Measurements from ENCODE around the gene ZNF518A. TPM values are rescaled to one million over a fixed set of nuclear protein-coding genes. Genes with fewer than 3 reads are reported as not detected.
A peak's percentile ranks its signal among the peaks of the same experiment; 100 is the strongest.

ZNF518A gene
- total and polyA plus RNA-seq, 2 of the 13 experiments (the other 11 are each of a cell fraction or from before 2014, with no cell fraction given): 21.7 to 37.1 TPM

DNA sequence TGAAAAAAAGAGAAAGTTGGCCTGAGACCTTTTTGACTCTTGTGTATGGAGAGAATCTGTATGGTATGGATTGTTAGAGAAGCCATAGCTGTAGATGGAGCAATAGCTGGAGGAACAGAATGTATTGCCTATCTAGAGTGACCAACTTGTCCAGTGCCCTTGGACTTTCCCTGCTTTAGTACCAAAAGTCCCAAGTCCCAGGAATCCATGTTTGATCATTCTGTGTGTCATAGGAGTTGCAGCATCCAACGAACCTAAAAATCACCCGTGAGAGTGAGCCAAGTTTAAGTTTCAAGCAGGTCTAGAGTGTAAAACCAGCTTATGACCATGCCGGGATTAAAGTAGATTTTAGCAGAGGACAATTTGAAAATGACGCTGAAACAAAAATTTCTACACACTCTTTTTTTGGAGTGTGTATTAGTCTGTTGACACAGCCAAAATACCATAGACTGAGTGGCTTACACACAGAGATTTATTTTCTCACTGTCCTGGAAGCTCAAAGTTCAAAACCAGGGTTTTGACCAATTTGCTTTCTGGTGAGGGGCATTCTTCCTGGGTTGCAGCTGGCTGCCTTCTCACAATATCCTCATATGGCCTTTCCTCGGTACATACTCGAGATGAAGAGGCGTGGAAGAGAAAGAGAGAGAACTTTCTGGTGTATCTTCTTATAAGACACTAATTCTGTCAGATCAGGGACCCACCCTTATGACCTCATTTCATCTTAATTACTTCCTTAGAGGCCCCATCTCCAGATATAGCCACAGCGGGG lies 36.9 kb upstream of the ZNF518A start (continued):
- TF ChIP-seq KLF12 (CRISPR knock-in tag; IDR thresholded peaks at IDR 0.05; ENCODE audit: borderline replicate concordance) (no peak), IKZF4 (CRISPR knock-in tag; IDR thresholded peaks at IDR 0.05; ENCODE audit: borderline replicate concordance, low read depth, not compliant biosample characterization) (no peak), SP2 (CRISPR knock-in tag; IDR thresholded peaks at IDR 0.05) (no peak), NFIB (CRISPR knock-in tag; IDR thresholded peaks at IDR 0.05; ENCODE audit: borderline replicate concordance) (no peak), BCLAF1 (IDR thresholded peaks at IDR 0.05) (no peak), ZNF720 (CRISPR knock-in tag; IDR thresholded peaks at IDR 0.05) (no peak), KAT2B (IDR thresholded peaks at IDR 0.05; ENCODE audit: borderline replicate concordance, low read depth, low read length) (no peak), NFIC (IDR thresholded peaks at IDR 0.05; ENCODE audit: low read length) (peak; percentile 42; the same call in 1 of the 2 replicates), ZNF792 (CRISPR knock-in tag; IDR thresholded peaks at IDR 0.05) (no peak), YY1 (IDR thresholded peaks at IDR 0.05; ENCODE audit: insufficient read depth, insufficient replicate concordance, low read depth, low read length) (peak; percentile 50), RFXAP (CRISPR knock-in tag; IDR thresholded peaks at IDR 0.05; ENCODE audit: borderline replicate concordance) (no peak), FOXP1 (IDR thresholded peaks at IDR 0.05) (no peak), FOXP1 (CRISPR knock-in tag; IDR thresholded peaks at IDR 0.05) (no peak; the same call in 1 of the 2 replicates), ZNF646 (CRISPR knock-in tag; IDR thresholded peaks at IDR 0.05) (peak; percentile 78)
- TF ChIP-seq, protein P1, sequence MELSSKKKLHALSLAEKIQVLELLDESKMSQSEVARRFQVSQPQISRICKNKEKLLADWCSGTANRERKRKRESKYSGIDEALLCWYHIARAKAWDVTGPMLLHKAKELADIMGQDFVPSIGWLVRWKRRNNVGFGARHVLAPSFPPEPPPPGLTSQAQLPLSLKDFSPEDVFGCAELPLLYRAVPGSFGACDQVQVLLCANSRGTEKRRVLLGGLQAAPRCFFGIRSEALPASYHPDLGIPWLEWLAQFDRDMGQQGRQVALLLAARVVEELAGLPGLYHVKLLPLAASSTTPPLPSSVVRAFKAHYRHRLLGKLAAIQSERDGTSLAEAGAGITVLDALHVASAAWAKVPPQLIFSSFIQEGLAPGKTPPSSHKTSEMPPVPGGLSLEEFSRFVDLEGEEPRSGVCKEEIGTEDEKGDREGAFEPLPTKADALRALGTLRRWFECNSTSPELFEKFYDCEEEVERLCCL (CRISPR knock-in tag; IDR thresholded peaks at IDR 0.05; ENCODE audit: borderline replicate concordance): no peak
- TF ChIP-seq, protein P2, sequence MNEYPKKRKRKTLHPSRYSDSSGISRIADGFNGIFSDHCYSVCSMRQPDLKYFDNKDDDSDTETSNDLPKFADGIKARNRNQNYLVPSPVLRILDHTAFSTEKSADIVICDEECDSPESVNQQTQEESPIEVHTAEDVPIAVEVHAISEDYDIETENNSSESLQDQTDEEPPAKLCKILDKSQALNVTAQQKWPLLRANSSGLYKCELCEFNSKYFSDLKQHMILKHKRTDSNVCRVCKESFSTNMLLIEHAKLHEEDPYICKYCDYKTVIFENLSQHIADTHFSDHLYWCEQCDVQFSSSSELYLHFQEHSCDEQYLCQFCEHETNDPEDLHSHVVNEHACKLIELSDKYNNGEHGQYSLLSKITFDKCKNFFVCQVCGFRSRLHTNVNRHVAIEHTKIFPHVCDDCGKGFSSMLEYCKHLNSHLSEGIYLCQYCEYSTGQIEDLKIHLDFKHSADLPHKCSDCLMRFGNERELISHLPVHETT (CRISPR knock-in tag; conservative IDR thresholded peaks at IDR 0.05): no peak
- TF ChIP-seq, protein P3, sequence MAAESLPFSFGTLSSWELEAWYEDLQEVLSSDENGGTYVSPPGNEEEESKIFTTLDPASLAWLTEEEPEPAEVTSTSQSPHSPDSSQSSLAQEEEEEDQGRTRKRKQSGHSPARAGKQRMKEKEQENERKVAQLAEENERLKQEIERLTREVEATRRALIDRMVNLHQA (CRISPR knock-in tag; IDR thresholded peaks at IDR 0.05): no peak
